ENCODE results near the gene CYP1A2. TPM values are rescaled to one million over a fixed set of nuclear protein-coding genes. Genes with fewer than 3 reads are reported as not detected.

The CYP1A2 gene
- total RNA-seq, 1 donor from 2014 or later = not detected

GRCh38 chr15:74802862-74803447, 54.3 kb downstream of the CYP1A2 start:
- TF ChIP-seq CTCF (IDR thresholded peaks at IDR 0.05; ENCODE audit: insufficient read depth, low read length, severe bottlenecking) = no peak
- DNase-seq (ENCODE audit: low read depth) (no peak), FAIRE-seq (no peak)
- Histone ChIP-seq H3K27me3 (ENCODE audit: control insufficient read depth, insufficient read depth, low read length) (no peaks in the 10 kb centered on the region), H3K4me3 (ENCODE audit: low read depth, low read length) (no peak overlapping the region), H3K36me3 (ENCODE audit: control insufficient read depth, insufficient read depth, low read length) (peaks cover 34% of the 10 kb centered on the region)

GRCh38 chr15:74804935-74805334, 56.3 kb downstream of the CYP1A2 start:
- H3K27me3 ChIP-seq (ENCODE audit: control insufficient read depth, insufficient read depth, low read length) = no peaks in the 10 kb centered on the region
- TF ChIP-seq CTCF (IDR thresholded peaks at IDR 0.05; ENCODE audit: insufficient read depth, low read length, severe bottlenecking) = no peak
- no peak for FAIRE-seq
- DNase-seq (ENCODE audit: low read depth) = no peak
- peaks cover 25% of the 10 kb centered on the region for H3K36me3 ChIP-seq (ENCODE audit: control insufficient read depth, insufficient read depth, low read length)
- H3K4me3 ChIP-seq (ENCODE audit: low read depth, low read length) = no peak overlapping the region

Other genes starting within 250 kb of the CYP1A2 start
- gene ARID3B, start 207.6 kb upstream of the CYP1A2 start, total RNA-seq = 3.4 and 4.7 TPM in 2 replicates
- gene CLK3, start 133.0 kb upstream of the CYP1A2 start, total RNA-seq = 66.3 and 115 TPM in 2 replicates
- gene EDC3, start 52.8 kb upstream of the CYP1A2 start, total RNA-seq = 6.1 and 8.6 TPM in 2 replicates
- 0.26 TPM in 2 replicates for gene CYP1A1, start 23.3 kb upstream of the CYP1A2 start, total RNA-seq
- gene CSK, start 33.2 kb downstream of the CYP1A2 start, total RNA-seq = 28.9 and 29.2 TPM in 2 replicates
- under 0.01 TPM in 1 of 2 replicates, not detected in the other for gene LMAN1L, start 64.0 kb downstream of the CYP1A2 start, total RNA-seq
- gene CPLX3, start 77.8 kb downstream of the CYP1A2 start, total RNA-seq = not detected in 2 replicates
- gene ULK3, start 94.3 kb downstream of the CYP1A2 start, total RNA-seq = 17.4 and 23.6 TPM in 2 replicates
- 20.5 and 30.7 TPM in 2 replicates for gene SCAMP2, start 124.5 kb downstream of the CYP1A2 start, total RNA-seq
- 25.0 and 35.0 TPM in 2 replicates for gene MPI, start 141.2 kb downstream of the CYP1A2 start, total RNA-seq
- 67.3 and 72.4 TPM in 2 replicates for gene FAM219B, start 158.0 kb downstream of the CYP1A2 start, total RNA-seq
- gene COX5A, start 189.2 kb downstream of the CYP1A2 start, total RNA-seq = 55.3 and 66.6 TPM in 2 replicates
- 3.3 and 8.7 TPM in 2 replicates for gene RPP25, start 207.9 kb downstream of the CYP1A2 start, total RNA-seq
- 0.13 and 1.3 TPM in 2 replicates for gene SCAMP5, start 246.7 kb downstream of the CYP1A2 start, total RNA-seq